CMK (cell line): ENCODE measurements around the gene SHISA4.

Experiments used
- DNase-seq: peaks from one replicate; pipeline ENCODE4 v3.0.0-alpha.2; 2010; ENCODE audit warnings: low read depth

Gene SHISA4

GRCh38 chr1:201882665-201883132, 6.0 kb upstream of the SHISA4 start:
- DNase-seq = no peak

- no peak for DNase-seq
Measured at GRCh38 chr1:201883266-201883665, 5.4 kb upstream of the SHISA4 start.

- no peak for DNase-seq
Measured at GRCh38 chr1:201883786-201884185, 4.9 kb upstream of the SHISA4 start.

DNA sequence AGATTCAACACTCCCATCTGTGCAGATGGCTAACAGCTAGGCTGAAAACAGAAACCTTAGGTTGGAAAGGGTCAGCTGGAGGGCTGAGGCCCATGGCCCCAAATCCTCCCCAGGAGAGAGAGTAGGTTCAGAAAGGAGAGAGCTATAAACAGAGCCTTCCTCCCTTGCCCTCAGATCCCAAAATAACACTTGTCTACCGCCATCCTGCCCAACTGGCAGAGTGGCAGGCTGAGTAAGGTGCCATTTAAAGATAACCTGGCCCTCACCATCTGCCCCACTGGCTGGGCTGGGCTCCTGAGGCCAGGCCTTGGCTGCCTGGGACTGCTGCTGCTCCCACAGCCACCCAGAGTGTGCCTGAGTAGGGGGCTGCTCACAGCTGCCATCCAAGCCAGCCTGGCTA, 4.3 kb upstream of the SHISA4 start:
- DNase-seq = no peak

DNA sequence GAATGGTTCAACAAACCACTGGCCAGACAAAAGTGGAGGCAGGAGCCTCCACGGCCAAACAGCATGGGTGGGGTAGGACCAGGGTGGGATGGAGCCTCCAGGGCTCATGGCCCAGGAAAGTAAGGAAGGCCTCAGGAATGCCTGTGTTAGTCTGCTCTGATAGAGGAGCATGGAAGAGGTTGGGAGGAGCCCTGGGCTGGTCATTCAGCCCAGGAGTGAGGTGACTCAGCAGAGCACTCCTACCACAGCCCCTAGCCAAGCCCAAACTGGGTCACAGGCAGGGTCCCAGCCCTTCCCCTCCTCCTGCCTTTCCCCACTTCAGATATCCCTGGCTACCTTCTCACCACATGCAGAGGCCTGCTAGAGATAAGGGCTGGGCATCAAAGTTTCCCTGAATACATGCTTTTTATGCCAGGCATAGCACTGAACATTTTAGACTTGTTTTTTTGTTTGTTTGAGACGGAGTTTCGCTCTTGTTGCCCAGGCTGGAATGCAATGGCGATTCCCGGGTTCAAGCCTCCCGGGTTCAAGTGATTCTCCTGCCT, 3.1 kb upstream of the SHISA4 start:
- no peak for DNase-seq

DNA sequence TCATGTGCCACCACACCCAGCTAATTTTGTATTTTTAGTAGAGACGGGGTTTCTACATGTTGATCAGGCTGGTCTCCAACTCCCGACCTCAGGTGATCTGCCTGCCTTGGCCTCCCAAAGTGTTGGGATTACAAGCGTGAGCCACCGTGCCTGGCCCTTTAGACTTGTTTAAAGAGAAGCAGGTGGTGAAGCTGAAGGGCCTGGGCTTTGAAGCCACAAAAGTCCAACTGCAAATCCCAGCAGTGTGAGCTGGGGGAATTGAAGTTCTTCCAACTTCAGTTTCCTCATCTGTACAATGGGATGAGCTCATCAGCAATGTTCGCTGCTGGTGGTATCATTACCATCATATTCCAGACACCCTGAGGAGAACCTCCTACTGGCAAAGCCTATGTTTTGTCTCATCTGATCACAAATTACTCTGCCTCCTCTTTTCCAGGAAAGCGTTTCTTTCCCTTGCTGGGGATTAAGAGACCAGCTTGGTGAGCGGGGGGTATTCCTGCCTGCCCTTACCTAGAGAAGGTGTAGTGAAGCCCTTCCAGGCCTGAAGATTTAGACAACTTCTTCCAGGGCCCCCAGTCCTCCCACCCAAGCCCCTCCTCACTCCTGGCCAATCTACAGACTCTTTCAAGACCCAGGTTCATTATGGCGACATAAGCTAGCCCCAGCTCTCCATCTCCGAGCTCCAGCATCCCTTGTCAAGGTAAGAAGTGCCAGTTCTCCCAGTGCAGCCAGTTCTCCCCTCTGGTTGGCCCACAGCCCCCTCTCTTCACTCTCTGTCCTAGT, 2.4 kb upstream of the SHISA4 start:
- DNase-seq = no peak

- DNase-seq = no peak
Measured at GRCh38 chr1:201887116-201887866, 1.4 kb upstream of the SHISA4 start.

- DNase-seq = no peak
Measured at GRCh38 chr1:201889090-201889968, 631 bp downstream of the SHISA4 start.

DNA sequence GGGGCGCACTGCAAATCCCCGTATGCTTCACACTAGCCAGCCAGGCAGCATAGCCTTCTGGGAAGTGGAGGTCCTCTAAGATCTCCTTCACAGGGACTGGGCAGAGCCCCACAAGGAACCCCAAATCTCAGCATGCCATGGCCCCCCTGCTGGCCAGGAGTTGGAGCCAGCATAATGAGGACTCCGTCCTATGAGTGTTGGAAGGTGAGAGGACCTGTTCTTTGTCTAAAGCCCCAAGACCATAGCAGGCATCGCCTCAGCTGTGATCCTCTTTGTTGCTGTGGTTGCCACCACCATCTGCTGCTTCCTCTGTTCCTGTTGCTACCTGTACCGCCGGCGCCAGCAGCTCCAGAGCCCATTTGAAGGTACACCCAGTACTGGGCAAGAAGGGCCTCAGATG, 1.5 kb downstream of the SHISA4 start:
- no peak for DNase-seq

DNA sequence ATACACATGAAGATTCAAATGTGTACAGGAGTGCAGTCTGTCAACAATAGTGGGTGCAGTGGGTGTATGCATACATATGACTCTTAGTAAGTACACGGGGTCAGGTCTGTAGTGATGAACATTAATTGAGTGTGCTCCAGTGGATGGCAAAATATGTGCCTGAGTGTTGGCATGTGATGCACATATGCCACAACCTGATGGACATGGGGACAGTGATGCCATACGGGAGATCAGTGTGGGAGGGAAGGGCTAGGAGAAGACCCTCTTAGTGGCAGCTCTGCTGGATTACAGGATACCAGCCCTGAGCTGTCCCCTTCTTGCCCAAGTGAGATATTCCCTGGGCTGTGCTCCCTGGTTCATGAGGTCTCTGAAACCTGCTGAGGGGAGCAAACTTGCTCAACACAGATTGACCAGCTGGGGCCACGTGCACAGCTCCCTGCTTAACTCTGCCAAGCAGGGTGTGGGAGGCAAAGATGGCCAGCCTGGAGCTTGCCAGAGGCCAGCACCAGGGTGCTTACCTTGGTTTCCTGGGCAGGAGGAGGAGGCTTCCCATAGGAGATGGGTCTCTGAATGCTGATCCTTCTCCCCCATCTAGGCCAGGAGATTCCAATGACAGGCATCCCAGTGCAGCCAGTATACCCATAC, 2.2 kb downstream of the SHISA4 start:
- DNase-seq = no peak

DNA sequence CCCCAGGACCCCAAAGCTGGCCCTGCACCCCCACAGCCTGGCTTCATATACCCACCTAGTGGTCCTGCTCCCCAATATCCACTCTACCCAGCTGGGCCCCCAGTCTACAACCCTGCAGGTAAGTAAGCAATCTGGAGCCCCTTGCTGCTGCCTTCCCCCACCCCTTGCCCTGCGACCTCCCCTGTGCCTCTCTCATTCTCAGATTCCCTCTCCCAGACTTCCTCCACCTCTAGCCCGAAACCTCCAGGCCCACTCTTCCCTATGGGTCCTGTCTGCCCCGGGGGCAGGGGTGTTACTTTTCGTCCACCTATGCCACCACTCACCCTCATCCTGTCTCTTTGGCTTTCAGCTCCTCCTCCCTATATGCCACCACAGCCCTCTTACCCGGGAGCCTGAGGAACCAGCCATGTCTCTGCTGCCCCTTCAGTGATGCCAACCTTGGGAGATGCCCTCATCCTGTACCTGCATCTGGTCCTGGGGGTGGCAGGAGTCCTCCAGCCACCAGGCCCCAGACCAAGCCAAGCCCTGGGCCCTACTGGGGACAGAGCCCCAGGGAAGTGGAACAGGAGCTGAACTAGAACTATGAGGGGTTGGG, 2.9 kb downstream of the SHISA4 start:
- no peak for DNase-seq

- no peak for DNase-seq
Measured at GRCh38 chr1:201892211-201892610, 3.5 kb downstream of the SHISA4 start.

- no peak for DNase-seq
Measured at GRCh38 chr1:201893431-201893830, 4.7 kb downstream of the SHISA4 start.

DNA sequence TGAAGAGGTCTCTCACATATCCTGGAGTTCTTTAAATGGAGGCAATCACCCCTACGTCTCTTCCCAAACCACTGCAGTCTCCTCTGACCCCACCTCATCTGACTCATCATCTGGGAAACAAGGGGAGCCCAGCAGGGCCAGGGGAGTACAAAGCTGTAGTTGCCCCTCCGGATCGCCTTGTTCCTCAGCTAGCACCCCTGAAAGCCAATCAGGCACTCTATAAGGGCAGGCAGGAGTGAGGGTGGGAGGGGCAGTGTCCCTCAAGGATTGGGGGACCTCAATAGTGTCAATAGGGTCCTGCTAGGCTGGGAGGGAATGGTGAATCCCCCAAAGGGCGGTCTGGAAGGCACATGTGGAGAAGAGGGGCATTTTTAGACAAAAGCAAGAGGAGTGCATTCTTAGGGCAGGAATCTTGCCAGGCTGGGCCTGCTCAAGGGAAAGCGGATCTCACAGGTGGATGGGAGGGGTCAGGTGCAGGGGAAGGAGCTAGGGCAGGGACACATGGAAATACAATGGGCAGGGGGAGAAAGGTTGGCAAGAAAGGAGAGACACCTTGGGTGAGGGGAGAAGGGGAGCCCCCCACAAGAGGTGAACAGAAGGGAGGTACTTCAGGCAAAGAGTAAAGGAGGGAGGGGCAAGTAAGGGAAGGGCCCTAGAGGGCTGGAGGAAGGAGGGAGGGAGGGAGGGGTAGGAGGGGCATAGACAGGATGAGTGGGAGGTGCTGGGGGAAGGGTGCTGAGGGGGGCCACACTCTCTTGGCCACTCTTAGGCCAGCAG, 5.8 kb downstream of the SHISA4 start:
- DNase-seq = no peak

DNA sequence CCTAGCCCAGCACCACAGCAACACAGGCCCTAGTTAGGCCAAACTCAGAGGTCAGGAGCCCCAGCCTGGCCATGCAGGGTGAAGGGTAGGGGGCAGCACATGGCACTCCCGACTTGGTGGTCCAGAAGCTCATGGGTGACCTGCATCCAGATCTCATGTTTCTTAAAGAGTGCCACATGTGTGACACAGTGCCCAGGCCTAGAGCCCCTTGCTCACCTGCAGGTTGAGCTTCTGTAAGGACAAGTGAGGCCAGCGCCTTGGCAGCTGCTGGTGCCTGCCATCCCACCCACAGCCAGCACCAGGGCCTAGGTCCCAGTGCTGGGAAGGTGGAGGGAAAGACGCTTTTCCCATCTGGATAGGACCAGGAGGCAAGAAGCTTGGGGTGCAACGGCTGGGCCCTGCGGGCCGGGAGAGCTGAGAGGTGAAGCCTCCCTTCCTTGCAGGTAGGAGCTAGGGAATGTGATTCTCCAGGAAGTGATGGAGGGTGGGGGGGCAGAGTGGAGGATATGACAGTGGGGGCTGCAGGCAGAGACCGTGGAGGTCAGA, 6.5 kb downstream of the SHISA4 start:
- no peak for DNase-seq

GRCh38 chr1:201895913-201896807, 7.5 kb downstream of the SHISA4 start:
- peak; percentile 88 for DNase-seq

- no peak for DNase-seq
Measured at GRCh38 chr1:201896951-201897391, 8.3 kb downstream of the SHISA4 start.

- DNase-seq = no peak
Measured at GRCh38 chr1:201898240-201898894, 9.7 kb downstream of the SHISA4 start.
